GM23338 (cell line): ENCODE data around the gene KLHL6. TPM values are rescaled to one million over a fixed set of nuclear protein-coding genes. Genes with fewer than 3 reads are reported as not detected.

Source experiments
- ATAC-seq: fragments of 200-7000 bp; cut with Tn5 transposase; 3 replicates; pipeline ENCODE4 v1.9.1; 2020
- DNase-seq: peaks from one replicate; pipeline ENCODE4 v3.0.0-alpha.2; 2015; ENCODE audit warnings: low spot score
- H2AFZ ChIP-seq: fragments of 200-600 bp; sonication (generic); 2 replicates; pipeline ENCODE4 v1.8.0; 2016; ENCODE audit warnings: antibody characterized with exemption, mild to moderate bottlenecking, moderate library complexity
- H3F3A ChIP-seq: fragments of 200-600 bp; sonication (generic); replicated peaks from 2 replicates; pipeline ENCODE4 v1.8.0; 2017; ENCODE audit warnings: antibody characterized with exemption, mixed run types, low read depth
- H3K27ac ChIP-seq: fragments of 200-600 bp; sonication (generic); 2 replicates; pipeline ENCODE4 v1.6.1; 2016; ENCODE audit warnings: low read depth
- H3K27me3 ChIP-seq: fragments of 200-600 bp; sonication (generic); 2 replicates; pipeline ENCODE4 v1.8.0; 2016; ENCODE audit warnings: mild to moderate bottlenecking, mixed run types, moderate library complexity; ENCODE audit not compliant: insufficient read depth
- H3K36me3 ChIP-seq: fragments of 200-600 bp; sonication (generic); 2 replicates; pipeline ENCODE4 v1.8.0; 2016; ENCODE audit warnings: mild to moderate bottlenecking; ENCODE audit not compliant: insufficient read depth
- H3K4me1 ChIP-seq: fragments of 200-600 bp; sonication (generic); 2 replicates; pipeline ENCODE4 v1.8.0; 2016; ENCODE audit warnings: mild to moderate bottlenecking, moderate library complexity; ENCODE audit not compliant: insufficient read depth
- H3K4me2 ChIP-seq: fragments of 200-600 bp; sonication (generic); 2 replicates; pipeline ENCODE4 v1.7.1; 2017; ENCODE audit warnings: mixed run types
- H3K4me3 ChIP-seq: fragments of 200-600 bp; sonication (generic); 2 replicates; pipeline ENCODE4 v1.6.1; 2016; ENCODE audit warnings: mixed run types
- H3K79me2 ChIP-seq: fragments of 200-600 bp; sonication (generic); replicated peaks from 2 replicates; pipeline ENCODE4 v1.8.0; 2017; ENCODE audit warnings: mild to moderate bottlenecking; ENCODE audit not compliant: insufficient read depth
- H3K9me2 ChIP-seq: fragments of 200-600 bp; sonication (generic); 2 replicates; pipeline ENCODE4 v1.8.0; 2017; ENCODE audit not compliant: insufficient read depth
- H4K20me1 ChIP-seq: fragments of 200-600 bp; sonication (generic); replicated peaks from 2 replicates; pipeline ENCODE4 v1.8.0; 2017; ENCODE audit warnings: mild to moderate bottlenecking; ENCODE audit not compliant: insufficient read depth
- H3K27ac Mint-ChIP-seq: 2 replicates; pipeline ENCODE4 v1.8.0; 2020; ENCODE audit warnings: inconsistent platforms, mild to moderate bottlenecking, moderate library complexity, mixed read lengths
- H3K27me3 Mint-ChIP-seq: 3 replicates; pipeline ENCODE4 v1.8.0; 2022; ENCODE audit warnings: low read depth, mild to moderate bottlenecking, moderate library complexity, mixed read lengths, inconsistent platforms; ENCODE audit not compliant: insufficient read depth, poor library complexity
- H3K36me3 Mint-ChIP-seq: 3 replicates; pipeline ENCODE4 v1.8.0; 2021; ENCODE audit warnings: low read depth, mild to moderate bottlenecking, inconsistent platforms, moderate library complexity, mixed read lengths
- H3K4me1 Mint-ChIP-seq: 3 replicates; pipeline ENCODE4 v1.8.0; 2020; ENCODE audit warnings: mild to moderate bottlenecking, inconsistent platforms, mixed read lengths
- H3K4me3 Mint-ChIP-seq: 3 replicates; pipeline ENCODE4 v1.8.0; 2021; ENCODE audit warnings: moderate library complexity, mild to moderate bottlenecking, inconsistent platforms, mixed read lengths
- H3K9me3 Mint-ChIP-seq: 3 replicates; pipeline ENCODE4 v1.8.0; 2020; ENCODE audit warnings: moderate library complexity, mild to moderate bottlenecking, inconsistent platforms, mixed read lengths
- CREB1 ChIP-seq: fragments of 250-450 bp; sonication (Bioruptor Pico); IDR thresholded peaks from 2 replicates; pipeline ENCODE4 v1.5.0; 2020; ENCODE audit warnings: low read depth, mild to moderate bottlenecking, moderate library complexity
- ETS1 ChIP-seq: IDR thresholded peaks from 2 replicates; pipeline ENCODE4 v1.6.1; 2016; ENCODE audit warnings: antibody characterized with exemption
- EZH2 ChIP-seq: fragments of 200-600 bp; sonication (generic); IDR thresholded peaks from one replicate; pipeline ENCODE4 v1.8.0; 2017; ENCODE audit warnings: antibody characterized with exemption, mild to moderate bottlenecking, low read depth; ENCODE audit not compliant: unreplicated experiment
- EZH2phosphoT487 ChIP-seq: fragments of 200-600 bp; sonication (generic); IDR thresholded peaks from one replicate; pipeline ENCODE4 v1.8.1; 2018; ENCODE audit warnings: antibody characterized with exemption; ENCODE audit not compliant: unreplicated experiment
- JUNB ChIP-seq: IDR thresholded peaks from one replicate; pipeline ENCODE4 v1.6.1; 2016; ENCODE audit warnings: antibody characterized with exemption; ENCODE audit not compliant: unreplicated experiment
- NANOG ChIP-seq: IDR thresholded peaks from 2 replicates; pipeline ENCODE4 v1.6.1; 2016; ENCODE audit warnings: antibody characterized with exemption, borderline replicate concordance
- POLR2AphosphoS5 ChIP-seq: IDR thresholded peaks from 2 replicates; pipeline ENCODE4 v1.6.1; 2016; ENCODE audit warnings: antibody characterized with exemption, low read depth
- REST ChIP-seq: IDR thresholded peaks from one replicate; pipeline ENCODE4 v1.6.1; 2018; ENCODE audit warnings: antibody characterized with exemption; ENCODE audit not compliant: unreplicated experiment
- STAT1 ChIP-seq: IDR thresholded peaks from one replicate; pipeline ENCODE4 v1.6.1; 2016; ENCODE audit warnings: antibody characterized with exemption; ENCODE audit not compliant: unreplicated experiment
- ZNF114 ChIP-seq: fragments of 250-450 bp; sonication (Bioruptor Pico); IDR thresholded peaks from 2 replicates; pipeline ENCODE4 v1.5.0; 2020; ENCODE audit warnings: mild to moderate bottlenecking, moderate library complexity
- ZNF331 ChIP-seq: fragments of 250-450 bp; sonication (Bioruptor Pico); IDR thresholded peaks from 2 replicates; pipeline ENCODE4 v1.5.0; 2020; ENCODE audit warnings: low read depth, mild to moderate bottlenecking, moderate library complexity
- ZNF462 ChIP-seq: fragments of 250-450 bp; sonication (Bioruptor Pico); IDR thresholded peaks from 2 replicates; pipeline ENCODE4 v1.5.0; 2020; ENCODE audit warnings: mild to moderate bottlenecking, moderate library complexity
- polyA plus RNA-seq: library from polyadenylated mRNA; unstranded; fragments of >200 nt; fragmentation: Nextera tagmentation; extraction: Ambion mirVana; gene quantifications from 2 replicates; pipeline ENCODE4 v1.2.1, GENCODE V29; 2016
- total RNA-seq: library from RNA; depleted of rRNA; stranded (reverse); fragments of >200 nt; shearing (Covaris generic); gene quantifications from 2 replicates; pipeline ENCODE4 v1.2.3, GENCODE V29; 2014
- TF ChIP-seq, protein P1 (sequence below), 2 experiments: fragments of 200-600 bp in 1 of 2; sonication (generic) in 1 of 2; conservative IDR thresholded peaks; 2 replicates each; pipeline versions ENCODE4 v1.5.1 to v1.6.1; 2016 to 2017; ENCODE audit warnings: antibody characterized with exemption in 2 of 2, low read depth in 2 of 2, mild to moderate bottlenecking in 2 of 2, moderate library complexity in 1 of 2

Gene KLHL6
- total and polyA plus RNA-seq, 2 experiments from 2014 or later: not detected

GRCh38 chr3:183551930-183552329, 3.6 kb downstream of the KLHL6 start:
- H3K4me3 Mint-ChIP-seq: no peak overlapping the region
- Histone ChIP-seq H3K4me2 (no peak overlapping the region), H3F3A (no peaks in the 10 kb centered on the region), H3K27ac (no peak overlapping the region), H4K20me1 (no peaks in the 10 kb centered on the region), H3K79me2 (no peaks in the 10 kb centered on the region), H3K4me3 (no peak overlapping the region), H3K9me2 (no peaks in the 10 kb centered on the region), H2AFZ (no peak overlapping the region), H3K36me3 (no peaks in the 10 kb centered on the region), H3K4me1 (peaks cover 15% of the 10 kb centered on the region; the same call in 1 of the 2 replicates), H3K27me3 (no peaks in the 10 kb centered on the region)
- peaks cover 6% of the 10 kb centered on the region for H3K27me3 Mint-ChIP-seq
- no peaks in the 10 kb centered on the region for H3K9me3 Mint-ChIP-seq
- H3K36me3 Mint-ChIP-seq: no peaks in the 10 kb centered on the region
- H3K4me1 Mint-ChIP-seq: peaks cover 32% of the 10 kb centered on the region
- ATAC-seq (no peak), DNase-seq (no peak)
- H3K27ac Mint-ChIP-seq: no peak overlapping the region
- TF ChIP-seq POLR2AphosphoS5 (no peak), CREB1 (no peak), ZNF114 (no peak), REST (no peak), NANOG (no peak), ZNF331 (no peak), ETS1 (no peak), ZNF462 (CRISPR knock-in tag) (no peak), STAT1 (no peak), EZH2phosphoT487 (no peak), EZH2 (no peak), JUNB (no peak)
- TF ChIP-seq, protein P1, sequence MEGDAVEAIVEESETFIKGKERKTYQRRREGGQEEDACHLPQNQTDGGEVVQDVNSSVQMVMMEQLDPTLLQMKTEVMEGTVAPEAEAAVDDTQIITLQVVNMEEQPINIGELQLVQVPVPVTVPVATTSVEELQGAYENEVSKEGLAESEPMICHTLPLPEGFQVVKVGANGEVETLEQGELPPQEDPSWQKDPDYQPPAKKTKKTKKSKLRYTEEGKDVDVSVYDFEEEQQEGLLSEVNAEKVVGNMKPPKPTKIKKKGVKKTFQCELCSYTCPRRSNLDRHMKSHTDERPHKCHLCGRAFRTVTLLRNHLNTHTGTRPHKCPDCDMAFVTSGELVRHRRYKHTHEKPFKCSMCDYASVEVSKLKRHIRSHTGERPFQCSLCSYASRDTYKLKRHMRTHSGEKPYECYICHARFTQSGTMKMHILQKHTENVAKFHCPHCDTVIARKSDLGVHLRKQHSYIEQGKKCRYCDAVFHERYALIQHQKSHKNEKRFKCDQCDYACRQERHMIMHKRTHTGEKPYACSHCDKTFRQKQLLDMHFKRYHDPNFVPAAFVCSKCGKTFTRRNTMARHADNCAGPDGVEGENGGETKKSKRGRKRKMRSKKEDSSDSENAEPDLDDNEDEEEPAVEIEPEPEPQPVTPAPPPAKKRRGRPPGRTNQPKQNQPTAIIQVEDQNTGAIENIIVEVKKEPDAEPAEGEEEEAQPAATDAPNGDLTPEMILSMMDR (conservative IDR thresholded peaks at IDR 0.05; ENCODE audit: low read depth in 2 of 2): no peak
